Heart right ventricle (tissue), 16 donors: Measurements from ENCODE around the gene LITAF. TPM values are rescaled to one million over a fixed set of nuclear protein-coding genes. Genes with fewer than 3 reads are reported as not detected.

Experiments
- ATAC-seq, 8 donors: fragments of 200-7000 bp; cut with Tn5 transposase; one replicate each; pipeline ENCODE4 v1.9.1; 2020; ENCODE audit warnings: mild to moderate bottlenecking in 8 of 8, moderate library complexity in 8 of 8, moderate number of reproducible peaks in 1 of 8
- DNase-seq, 2 donors: peaks; one replicate each; pipeline ENCODE4 v3.0.0-alpha.2; 2020
- H3K27ac ChIP-seq, 10 donors: fragments of 200-600 bp; sonication (generic) in 2 of 10; one replicate each; pipeline versions ENCODE4 v1.5.0 to v1.8.0; 2020 to 2022; ENCODE audit warnings: mild to moderate bottlenecking in 3 of 10
- H3K27me3 ChIP-seq, 7 donors: fragments of 200-600 bp; one replicate each; pipeline ENCODE4 v1.8.0; 2021 to 2022; ENCODE audit warnings: mild to moderate bottlenecking in 2 of 7
- H3K36me3 ChIP-seq, 9 donors: fragments of 200-600 bp; sonication (generic) in 1 of 9; one replicate each; pipeline versions ENCODE4 v1.5.0 to v1.8.0; 2020 to 2022; ENCODE audit warnings: mild to moderate bottlenecking in 2 of 9
- H3K4me1 ChIP-seq, 9 donors: fragments of 200-600 bp; sonication (generic) in 1 of 9; one replicate each; pipeline versions ENCODE4 v1.5.0 to v1.8.0; 2020 to 2022; ENCODE audit warnings: mild to moderate bottlenecking in 4 of 9
- H3K4me3 ChIP-seq, 10 donors: fragments of 200-600 bp; sonication (generic) in 2 of 10; one replicate each; pipeline versions ENCODE4 v1.5.0 to v1.8.0; 2020 to 2022; ENCODE audit warnings: mild to moderate bottlenecking in 7 of 10, moderate library complexity in 2 of 10
- H3K9me3 ChIP-seq, 11 donors: fragments of 200-600 bp in 10 of 11; sonication (generic) in 2 of 11; one replicate each; pipeline versions ENCODE4 v1.5.0 to v1.8.0; 2013 to 2022; ENCODE audit warnings: mild to moderate bottlenecking in 2 of 11, control low read depth in 1 of 11, moderate library complexity in 1 of 11
- CTCF ChIP-seq, 9 donors: fragments of 200-600 bp; sonication (generic) in 2 of 9; IDR thresholded peaks; one replicate each; pipeline versions ENCODE4 v1.5.0 to v1.8.0; 2021 to 2022; ENCODE audit warnings: antibody characterized with exemption in 9 of 9, mild to moderate bottlenecking in 5 of 9, moderate library complexity in 1 of 9
- WGBS, 2 donors: extraction: QIAGEN DNeasy Blood & Tissue Kit; methylation state at CpG; one replicate each; pipeline ENCODE4 v1.1.7; 2013; ENCODE audit warnings: inconsistent platforms in 1 of 2; 5-methylcytosine and 5-hydroxymethylcytosine counted together
- intact Hi-C, 10 donors: fragments of 100-400 bp; cut with DNase I; formaldehyde crosslinking; loops; one replicate each; pipeline versions ENCODE4 v1.11.1 to v1.14.2; 2022
- polyA plus RNA-seq, 2 donors: library from polyadenylated mRNA; stranded (reverse); fragments of 200-250 nt; gene quantifications; one replicate each; pipeline ENCODE4 v1.2.3, GENCODE V29; 2013
- total RNA-seq, 10 donors: library from RNA; stranded (reverse); fragmentation: NEBNext Ultra II Directional in 3 of 10; extraction: Animal tissue kit (Norgen Biotek cat#: 25700) in 3 of 10; gene quantifications; one replicate each; pipeline versions ENCODE4 v1.2.1 to v1.2.4, GENCODE V29; 2021 to 2023
- donor health status: Arrhythmogenic right ventricular cardiomyopathy.
- donor health status: ischemic (EF 13 %, LVEDD 7.1; RV severe dilation, severe dysfunction).
- donor health status: healthy with polysubstance abuse.
- donor health status: DM: no; HTN: yes; CAD: no.
- donor health status: DM: no; HTN: no; CAD: no.
- donor health status: ischemic (EF 25% LVEDD 6.9; RV normal size, moderate dysfunction).
- donor health status: ischemic (EF 25% LVEDD 5.7; RV mildly dilated, moderate dysfunction).
- donor health status: healthy.
- donor health status: DM: yes; HTN: yes; CAD: no.
- donor health status: Ischemic cardiomyopathy.
- donor health status: ischemic (EF 35%, LVEDD 5.7; RV mildly dilated, moderate dysfunction).
- donor health status: nonischemic (EF 11% LVEDD 7.7; RV severe dilation, severe dysfunction).
- donor health status: DM: yes; HTN: yes; CAD: no.
- donor health status: PGD.
- donor health status: ischemic (EF 29% LVEDD 5.4; RV normal size, mild dysfunction).
- donor health status: nonischemic (EF 23%, LVEDD 6.1; RV moderate dilation, normal function).

LITAF gene
- total and polyA plus RNA-seq, 12 donors: 13.3 to 96.9 (median 38.2) TPM

- no peak for DNase-seq
- Histone ChIP-seq H3K36me3 (peaks cover 0 to 100% (median 35%) of the 10 kb centered on the region in 9 donors), H3K4me3 (no peak overlapping the region), H3K27ac (peak overlapping the region in 2 of 10 donors; percentile 19 to 41), H3K4me1 (peaks cover 0 to 47% (median 15%) of the 10 kb centered on the region in 9 donors), H3K9me3 (peaks cover 0 to 20% (median 0%) of the 10 kb centered on the region in 11 donors), H3K27me3 (no peaks in the 10 kb centered on the region)
- no peak for TF ChIP-seq CTCF (IDR thresholded peaks at IDR 0.05)
- no peak for ATAC-seq
- intact Hi-C loops: no loop called here
- 86 to 89% methylated on average over 11 of the region's 11 CpGs for WGBS, 2 donors
These were observed 33.3 kb downstream of the LITAF start for GRCh38 chr16:11553371-11553770.

- no peak overlapping the region for H3K4me3 ChIP-seq
- peaks cover 0 to 20% (median 0%) of the 10 kb centered on the region in 11 donors for H3K9me3 ChIP-seq
- peaks cover 0 to 100% (median 35%) of the 10 kb centered on the region in 9 donors for H3K36me3 ChIP-seq
- no peaks in the 10 kb centered on the region for H3K27me3 ChIP-seq
- 43 to 64% methylated on average over 8 of the region's 8 CpGs for WGBS, 2 donors
- peaks cover 0 to 40% (median 12%) of the 10 kb centered on the region in 9 donors for H3K4me1 ChIP-seq
- ATAC-seq (peak in 6 of 8 donors; percentile 42 to 71 (median 66)), DNase-seq (peak in 1 of 2 donors; percentile 30)
- intact Hi-C loops: no loop called here
- TF ChIP-seq CTCF (IDR thresholded peaks at IDR 0.05): no peak
- H3K27ac ChIP-seq: peak overlapping the region in 6 of 10 donors; percentile 7 to 41 (median 18)
These were observed 34.3 kb downstream of the LITAF start for GRCh38 chr16:11552440-11552839.

DNA sequence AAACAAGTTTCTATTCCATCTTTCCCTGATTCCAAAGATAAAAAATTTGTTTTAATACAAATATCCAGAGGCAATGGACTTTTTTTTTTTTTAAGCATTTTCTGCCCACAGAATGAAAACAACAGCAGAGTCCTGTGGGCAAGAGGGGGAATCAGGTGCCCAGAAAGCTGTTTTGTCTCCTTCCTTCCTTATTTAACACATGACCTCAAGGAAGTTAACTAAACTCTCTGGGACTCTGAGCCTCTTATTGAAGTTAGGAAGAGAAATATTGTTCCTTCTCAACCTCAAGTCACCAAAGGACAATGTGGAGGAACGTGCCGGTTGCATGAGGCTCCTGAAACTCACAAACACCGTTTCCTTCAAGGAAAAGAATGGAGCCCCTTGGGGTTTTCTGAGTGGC is 34.9 kb downstream of the LITAF start:
- Histone ChIP-seq H3K27ac (peak overlapping the region in 6 of 10 donors; percentile 12 to 44 (median 24)), H3K4me3 (no peak overlapping the region), H3K27me3 (no peaks in the 10 kb centered on the region), H3K4me1 (peaks cover 0 to 37% (median 12%) of the 10 kb centered on the region in 9 donors), H3K36me3 (peaks cover 0 to 100% (median 35%) of the 10 kb centered on the region in 9 donors), H3K9me3 (peaks cover 0 to 19% (median 0%) of the 10 kb centered on the region in 11 donors)
- ATAC-seq (peak in 2 of 8 donors; percentile 29 to 32), DNase-seq (no peak)
- no peak for TF ChIP-seq CTCF (IDR thresholded peaks at IDR 0.05)
- intact Hi-C loops: no loop called here
- WGBS, 2 donors: 40 to 55% methylated on average over 3 of the region's 3 CpGs

DNA sequence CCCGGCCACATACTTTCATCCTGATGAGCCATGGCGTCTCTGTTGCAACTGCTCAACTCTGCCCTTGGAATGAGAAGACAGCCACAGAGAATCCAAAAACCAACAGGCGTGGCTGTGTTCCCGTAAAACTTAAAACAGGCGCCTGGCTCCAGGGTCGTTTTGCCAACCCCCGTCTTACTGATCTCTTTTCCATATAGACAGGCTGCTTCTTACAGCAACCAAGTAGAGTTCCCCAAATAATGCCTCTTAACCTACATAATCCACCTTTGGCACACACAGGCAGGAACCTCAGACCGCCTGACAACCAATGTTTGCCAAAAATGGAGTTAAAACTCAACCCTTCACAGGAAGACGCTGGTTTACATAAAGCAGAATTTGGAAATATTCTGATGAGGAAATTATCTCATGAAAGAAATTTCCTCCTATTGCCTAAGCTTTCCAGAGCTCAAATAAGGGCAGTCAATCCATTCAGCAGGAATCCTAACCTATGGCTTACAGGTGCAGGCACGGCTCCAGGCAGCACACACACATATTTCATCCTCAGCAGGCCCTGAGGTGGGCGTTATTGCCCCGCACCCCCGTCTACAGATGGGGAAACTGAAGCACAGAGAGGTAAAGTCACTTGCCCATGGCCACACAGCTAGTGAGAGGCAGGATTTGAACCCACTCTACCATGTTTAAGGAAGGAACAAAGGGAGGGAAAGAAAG is 35.8 kb downstream of the LITAF start:
- ATAC-seq: peak in 1 of 8 donors; percentile 18
- no peak for DNase-seq
- intact Hi-C loops: no loop called here
- Histone ChIP-seq H3K4me1 (peaks cover 0 to 37% (median 12%) of the 10 kb centered on the region in 9 donors), H3K4me3 (no peak overlapping the region), H3K27ac (peak overlapping the region in 4 of 10 donors; percentile 17 to 41 (median 24)), H3K9me3 (peaks cover 0 to 10% (median 0%) of the 10 kb centered on the region in 11 donors), H3K36me3 (peaks cover 0 to 98% (median 30%) of the 10 kb centered on the region in 9 donors), H3K27me3 (no peaks in the 10 kb centered on the region)
- no peak for TF ChIP-seq CTCF (IDR thresholded peaks at IDR 0.05)
- 72 to 73% methylated on average over 13 of the region's 13 CpGs for WGBS, 2 donors
